ENCODE data around the gene TEX38. TPM values are rescaled to one million over a fixed set of nuclear protein-coding genes. Genes with fewer than 3 reads are reported as not detected.
A peak's percentile ranks its signal among the peaks of the same experiment; 100 is the strongest.

The TEX38 gene
- total and polyA plus RNA-seq, 2 of the 13 experiments (the other 11 are each of a cell fraction or from before 2014, with no cell fraction given): 0.18 TPM; not detected in 1

DNA sequence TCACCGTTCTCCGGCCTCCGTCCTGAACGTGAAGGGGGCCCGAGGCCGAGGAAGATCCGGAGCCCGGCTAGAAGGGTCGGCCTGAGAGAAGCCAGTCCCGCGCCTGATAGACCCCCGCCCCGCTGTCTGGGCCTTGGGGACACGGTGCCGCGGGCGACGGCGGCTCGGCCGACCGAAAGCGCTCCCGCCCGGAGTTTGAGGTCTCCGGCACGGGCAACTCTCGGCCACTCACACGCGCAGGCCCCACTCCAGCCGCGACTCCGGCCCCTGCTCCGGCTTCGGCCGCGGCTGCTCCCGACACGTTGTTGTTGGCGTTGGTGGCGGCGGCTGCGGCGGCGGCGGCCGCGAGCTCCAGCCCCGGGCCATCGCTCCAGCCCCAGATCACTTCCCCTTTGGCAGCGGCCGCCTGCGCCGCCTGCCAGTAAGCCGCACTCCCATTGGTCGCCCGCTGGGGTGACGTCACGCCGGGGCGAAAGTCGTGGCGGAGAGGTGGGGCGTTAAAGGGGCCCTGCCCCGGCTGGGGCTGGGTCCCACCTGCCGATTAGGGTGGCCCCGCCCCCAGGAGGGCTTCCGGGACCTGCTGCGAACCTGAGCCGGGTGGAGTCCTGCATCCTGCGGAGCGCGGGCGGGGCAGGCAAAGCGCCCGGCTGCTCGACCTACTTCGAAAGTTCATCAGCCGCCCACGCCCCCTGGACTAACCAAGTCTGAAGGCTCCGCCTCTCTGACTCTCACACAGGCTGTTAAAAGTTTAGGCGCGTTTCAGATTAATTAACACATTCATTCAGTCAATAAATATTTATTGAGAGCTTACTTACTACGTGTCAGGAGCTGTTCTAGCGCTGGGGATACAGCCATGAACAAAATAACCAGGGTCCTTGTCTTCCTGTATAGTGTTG is 47.3 kb downstream of the TEX38 start, which contains the start of gene EFCAB14 (continued):
- TF ChIP-seq YEATS2 (CRISPR knock-in tag; IDR thresholded peaks at IDR 0.05; ENCODE audit: borderline replicate concordance): peak; percentile 78; the same call in 1 of the 2 replicates
- TF ChIP-seq, protein P1, sequence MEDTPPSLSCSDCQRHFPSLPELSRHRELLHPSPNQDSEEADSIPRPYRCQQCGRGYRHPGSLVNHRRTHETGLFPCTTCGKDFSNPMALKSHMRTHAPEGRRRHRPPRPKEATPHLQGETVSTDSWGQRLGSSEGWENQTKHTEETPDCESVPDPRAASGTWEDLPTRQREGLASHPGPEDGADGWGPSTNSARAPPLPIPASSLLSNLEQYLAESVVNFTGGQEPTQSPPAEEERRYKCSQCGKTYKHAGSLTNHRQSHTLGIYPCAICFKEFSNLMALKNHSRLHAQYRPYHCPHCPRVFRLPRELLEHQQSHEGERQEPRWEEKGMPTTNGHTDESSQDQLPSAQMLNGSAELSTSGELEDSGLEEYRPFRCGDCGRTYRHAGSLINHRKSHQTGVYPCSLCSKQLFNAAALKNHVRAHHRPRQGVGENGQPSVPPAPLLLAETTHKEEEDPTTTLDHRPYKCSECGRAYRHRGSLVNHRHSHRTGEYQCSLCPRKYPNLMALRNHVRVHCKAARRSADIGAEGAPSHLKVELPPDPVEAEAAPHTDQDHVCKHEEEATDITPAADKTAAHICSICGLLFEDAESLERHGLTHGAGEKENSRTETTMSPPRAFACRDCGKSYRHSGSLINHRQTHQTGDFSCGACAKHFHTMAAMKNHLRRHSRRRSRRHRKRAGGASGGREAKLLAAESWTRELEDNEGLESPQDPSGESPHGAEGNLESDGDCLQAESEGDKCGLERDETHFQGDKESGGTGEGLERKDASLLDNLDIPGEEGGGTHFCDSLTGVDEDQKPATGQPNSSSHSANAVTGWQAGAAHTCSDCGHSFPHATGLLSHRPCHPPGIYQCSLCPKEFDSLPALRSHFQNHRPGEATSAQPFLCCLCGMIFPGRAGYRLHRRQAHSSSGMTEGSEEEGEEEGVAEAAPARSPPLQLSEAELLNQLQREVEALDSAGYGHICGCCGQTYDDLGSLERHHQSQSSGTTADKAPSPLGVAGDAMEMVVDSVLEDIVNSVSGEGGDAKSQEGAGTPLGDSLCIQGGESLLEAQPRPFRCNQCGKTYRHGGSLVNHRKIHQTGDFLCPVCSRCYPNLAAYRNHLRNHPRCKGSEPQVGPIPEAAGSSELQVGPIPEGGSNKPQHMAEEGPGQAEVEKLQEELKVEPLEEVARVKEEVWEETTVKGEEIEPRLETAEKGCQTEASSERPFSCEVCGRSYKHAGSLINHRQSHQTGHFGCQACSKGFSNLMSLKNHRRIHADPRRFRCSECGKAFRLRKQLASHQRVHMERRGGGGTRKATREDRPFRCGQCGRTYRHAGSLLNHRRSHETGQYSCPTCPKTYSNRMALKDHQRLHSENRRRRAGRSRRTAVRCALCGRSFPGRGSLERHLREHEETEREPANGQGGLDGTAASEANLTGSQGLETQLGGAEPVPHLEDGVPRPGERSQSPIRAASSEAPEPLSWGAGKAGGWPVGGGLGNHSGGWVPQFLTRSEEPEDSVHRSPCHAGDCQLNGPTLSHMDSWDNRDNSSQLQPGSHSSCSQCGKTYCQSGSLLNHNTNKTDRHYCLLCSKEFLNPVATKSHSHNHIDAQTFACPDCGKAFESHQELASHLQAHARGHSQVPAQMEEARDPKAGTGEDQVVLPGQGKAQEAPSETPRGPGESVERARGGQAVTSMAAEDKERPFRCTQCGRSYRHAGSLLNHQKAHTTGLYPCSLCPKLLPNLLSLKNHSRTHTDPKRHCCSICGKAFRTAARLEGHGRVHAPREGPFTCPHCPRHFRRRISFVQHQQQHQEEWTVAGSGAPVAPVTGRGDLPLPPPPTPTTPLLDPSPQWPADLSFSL (CRISPR knock-in tag; IDR thresholded peaks at IDR 0.05): no peak
- 0 out of 2 replicates have a peak, but pooled peaks have one; percentile 23 for TF ChIP-seq PCBP1 (IDR thresholded peaks at IDR 0.05; ENCODE audit: borderline replicate concordance, low read depth, low read length)
- TF ChIP-seq ZBTB38 (CRISPR knock-in tag; IDR thresholded peaks at IDR 0.05): peak; percentile 39; the same call in 1 of the 2 replicates
- peak; percentile 83; the same call in 1 of the 2 replicates for TF ChIP-seq ZNF766 (CRISPR knock-in tag; IDR thresholded peaks at IDR 0.05; ENCODE audit: borderline replicate concordance)
- 0 out of 2 replicates have a peak, but pooled peaks have one; percentile 14 for TF ChIP-seq ZNF652 (CRISPR knock-in tag; IDR thresholded peaks at IDR 0.05; ENCODE audit: borderline replicate concordance, low read depth)
- TF ChIP-seq POLR2G (IDR thresholded peaks at IDR 0.05; ENCODE audit: low read depth, low read length): peak; percentile 83
- TF ChIP-seq, protein P2, sequence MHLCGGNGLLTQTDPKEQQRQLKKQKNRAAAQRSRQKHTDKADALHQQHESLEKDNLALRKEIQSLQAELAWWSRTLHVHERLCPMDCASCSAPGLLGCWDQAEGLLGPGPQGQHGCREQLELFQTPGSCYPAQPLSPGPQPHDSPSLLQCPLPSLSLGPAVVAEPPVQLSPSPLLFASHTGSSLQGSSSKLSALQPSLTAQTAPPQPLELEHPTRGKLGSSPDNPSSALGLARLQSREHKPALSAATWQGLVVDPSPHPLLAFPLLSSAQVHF (CRISPR knock-in tag; IDR thresholded peaks at IDR 0.05): no peak
- peak; percentile 20; the same call in 1 of the 2 replicates for TF ChIP-seq ZNF343 (CRISPR knock-in tag; IDR thresholded peaks at IDR 0.05)
- TF ChIP-seq, protein P3, sequence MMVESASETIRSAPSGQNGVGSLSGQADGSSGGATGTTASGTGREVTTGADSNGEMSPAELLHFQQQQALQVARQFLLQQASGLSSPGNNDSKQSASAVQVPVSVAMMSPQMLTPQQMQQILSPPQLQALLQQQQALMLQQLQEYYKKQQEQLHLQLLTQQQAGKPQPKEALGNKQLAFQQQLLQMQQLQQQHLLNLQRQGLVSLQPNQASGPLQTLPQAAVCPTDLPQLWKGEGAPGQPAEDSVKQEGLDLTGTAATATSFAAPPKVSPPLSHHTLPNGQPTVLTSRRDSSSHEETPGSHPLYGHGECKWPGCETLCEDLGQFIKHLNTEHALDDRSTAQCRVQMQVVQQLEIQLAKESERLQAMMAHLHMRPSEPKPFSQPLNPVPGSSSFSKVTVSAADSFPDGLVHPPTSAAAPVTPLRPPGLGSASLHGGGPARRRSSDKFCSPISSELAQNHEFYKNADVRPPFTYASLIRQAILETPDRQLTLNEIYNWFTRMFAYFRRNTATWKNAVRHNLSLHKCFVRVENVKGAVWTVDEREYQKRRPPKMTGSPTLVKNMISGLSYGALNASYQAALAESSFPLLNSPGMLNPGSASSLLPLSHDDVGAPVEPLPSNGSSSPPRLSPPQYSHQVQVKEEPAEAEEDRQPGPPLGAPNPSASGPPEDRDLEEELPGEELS (CRISPR knock-in tag; IDR thresholded peaks at IDR 0.05): no peak
- TF ChIP-seq, protein P4, sequence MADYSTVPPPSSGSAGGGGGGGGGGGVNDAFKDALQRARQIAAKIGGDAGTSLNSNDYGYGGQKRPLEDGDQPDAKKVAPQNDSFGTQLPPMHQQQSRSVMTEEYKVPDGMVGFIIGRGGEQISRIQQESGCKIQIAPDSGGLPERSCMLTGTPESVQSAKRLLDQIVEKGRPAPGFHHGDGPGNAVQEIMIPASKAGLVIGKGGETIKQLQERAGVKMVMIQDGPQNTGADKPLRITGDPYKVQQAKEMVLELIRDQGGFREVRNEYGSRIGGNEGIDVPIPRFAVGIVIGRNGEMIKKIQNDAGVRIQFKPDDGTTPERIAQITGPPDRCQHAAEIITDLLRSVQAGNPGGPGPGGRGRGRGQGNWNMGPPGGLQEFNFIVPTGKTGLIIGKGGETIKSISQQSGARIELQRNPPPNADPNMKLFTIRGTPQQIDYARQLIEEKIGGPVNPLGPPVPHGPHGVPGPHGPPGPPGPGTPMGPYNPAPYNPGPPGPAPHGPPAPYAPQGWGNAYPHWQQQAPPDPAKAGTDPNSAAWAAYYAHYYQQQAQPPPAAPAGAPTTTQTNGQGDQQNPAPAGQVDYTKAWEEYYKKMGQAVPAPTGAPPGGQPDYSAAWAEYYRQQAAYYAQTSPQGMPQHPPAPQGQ (CRISPR knock-in tag; IDR thresholded peaks at IDR 0.05; ENCODE audit: borderline replicate concordance): no peak
- no peak for TF ChIP-seq RFXANK (CRISPR knock-in tag; IDR thresholded peaks at IDR 0.05)
- TF ChIP-seq ZFP36 (IDR thresholded peaks at IDR 0.05; ENCODE audit: borderline replicate concordance, low read depth, low read length, partially characterized antibody): no peak
- peak; percentile 30; the same call in 1 of the 2 replicates for TF ChIP-seq RXRB (CRISPR knock-in tag; IDR thresholded peaks at IDR 0.05; ENCODE audit: borderline replicate concordance)
- TF ChIP-seq ZNF790 (CRISPR knock-in tag; IDR thresholded peaks at IDR 0.05; ENCODE audit: borderline replicate concordance): 0 out of 2 replicates have a peak, but pooled peaks have one; percentile 23
- 0 out of 2 replicates have a peak, but pooled peaks have one; percentile 50 for TF ChIP-seq SMYD3 (CRISPR knock-in tag; IDR thresholded peaks at IDR 0.05)
